HCT116 (cell line): ENCODE data around the gene COL26A1. TPM values are rescaled to one million over a fixed set of nuclear protein-coding genes. Genes with fewer than 3 reads are reported as not detected.

ENCODE experiments used
- ATAC-seq: fragments of 200-7000 bp; cut with Tn5 transposase; 2 replicates; pipeline ENCODE4 v1.9.1; 2020; ENCODE audit warnings: mild to moderate bottlenecking, moderate library complexity
- BruUV-seq: library from RNA; stranded (reverse); fragments of 400-500 nt; replicated peaks from 2 replicates; lab custom pipeline; 2021; lab: Mats Ljungman, UMichigan
- CTCF ChIA-PET: fragments of 300-600 bp; sonication (Branson Sonifier 250); formaldehyde crosslinking; loops from one replicate; lab custom pipeline; 2021; ENCODE audit warnings: antibody characterized with exemption; lab: Charles Lee
- POLR2A ChIA-PET: fragments of 300-600, 350-600 bp; sonication (Branson Sonifier 250); formaldehyde crosslinking; loops from one replicate; lab custom pipeline; 2021; ENCODE audit warnings: antibody characterized with exemption; lab: Charles Lee
- RAD21 ChIA-PET, 2 experiments: fragments of 300-600 bp; sonication (Branson Sonifier 250); formaldehyde crosslinking; loops; one replicate each; lab custom pipeline; 2023; ENCODE audit warnings: low total read pairs in 2 of 2; ENCODE audit not compliant: uncharacterized antibody in 2 of 2, unreplicated experiment in 2 of 2, low non-redundant PET in 1 of 2; lab: Charles Lee
- DNase-seq: peaks from one replicate; pipeline ENCODE4 v3.0.0-alpha.2; 2010; ENCODE audit warnings: low read depth, low spot score
- H2AFZ ChIP-seq: fragments of 200-600 bp; shearing (Covaris generic), sonication (generic); 2 replicates; pipeline ENCODE4 v1.6.1; 2017; ENCODE audit warnings: low read depth, mixed run types, mixed read lengths, antibody characterized with exemption, low read length; ENCODE audit not compliant: poor library complexity, severe bottlenecking
- H3K27ac ChIP-seq: 2 replicates; pipeline ENCODE4 v1.5.1; 2012; ENCODE audit warnings: low read depth, low read length
- H3K27me3 ChIP-seq: fragments of 200-600 bp; sonication (generic); 2 replicates; pipeline ENCODE4 v1.6.1; 2016; ENCODE audit warnings: mixed run types, low read length, mixed read lengths; ENCODE audit not compliant: insufficient read depth
- H3K36me3 ChIP-seq, 2 experiments: fragments of 200-500 bp in 1 of 2; fragments of 200-600 bp in 1 of 2; sonication (Bioruptor generic) in 1 of 2; sonication (generic) in 1 of 2; 2 replicates each; pipeline versions ENCODE4 v1.5.1 to v1.6.1; 2014 to 2016; ENCODE audit warnings: low read length in 2 of 2, inconsistent platforms in 1 of 2, mixed read lengths in 1 of 2, mixed run types in 1 of 2; ENCODE audit not compliant: insufficient read depth in 2 of 2, control insufficient read depth in 1 of 2
- H3K4me1 ChIP-seq, 2 experiments: fragments of 200-600 bp in 1 of 2; sonication (generic) in 1 of 2; 2 replicates each; pipeline versions ENCODE4 v1.5.1 to v1.6.1; 2012 to 2017; ENCODE audit warnings: low read length in 2 of 2, inconsistent platforms in 1 of 2, mild to moderate bottlenecking in 1 of 2, mixed read lengths in 1 of 2, mixed run types in 1 of 2, moderate library complexity in 1 of 2; ENCODE audit not compliant: insufficient read depth in 2 of 2, control insufficient read depth in 1 of 2
- H3K4me2 ChIP-seq: fragments of 200-600 bp; sonication (generic); 2 replicates; pipeline ENCODE4 v1.6.1; 2017; ENCODE audit warnings: mixed run types, low read length, mixed read lengths
- H3K4me3 ChIP-seq, 2 experiments: fragments of 200-600 bp in 1 of 2; sonication (generic) in 1 of 2; replicated peaks in 1 of 2; 2 replicates each; pipeline ENCODE4 v1.5.1; 2011 to 2016; ENCODE audit warnings: low read length in 2 of 2, control low read depth in 1 of 2, low read depth in 1 of 2, mild to moderate bottlenecking in 1 of 2, mixed read lengths in 1 of 2, mixed run types in 1 of 2
- H3K79me2 ChIP-seq: fragments of 200-600 bp; sonication (generic); 2 replicates; pipeline ENCODE4 v1.6.1; 2017; ENCODE audit warnings: mild to moderate bottlenecking, mixed run types, low read length, moderate library complexity, mixed read lengths; ENCODE audit not compliant: insufficient read depth
- H3K9ac ChIP-seq: fragments of 200-600 bp; sonication (generic); 2 replicates; pipeline ENCODE4 v1.6.1; 2016; ENCODE audit warnings: low read length, mixed read lengths
- H3K9me2 ChIP-seq: fragments of 200-600 bp; sonication (generic), shearing (Covaris generic); 2 replicates; pipeline ENCODE4 v1.6.1; 2017; ENCODE audit warnings: mixed run types, mild to moderate bottlenecking, moderate library complexity; ENCODE audit not compliant: insufficient read depth
- H3K9me3 ChIP-seq, 2 experiments: fragments of 200-500 bp in 1 of 2; fragments of 200-600 bp in 1 of 2; sonication (Bioruptor generic) in 1 of 2; sonication (generic) in 1 of 2; 2 replicates each; pipeline ENCODE4 v1.6.1; 2014 to 2017; ENCODE audit warnings: low read length in 2 of 2, mixed read lengths in 2 of 2, inconsistent platforms in 1 of 2, low read depth in 1 of 2, mild to moderate bottlenecking in 1 of 2, mixed run types in 1 of 2, moderate library complexity in 1 of 2; ENCODE audit not compliant: control insufficient read depth in 1 of 2, insufficient read depth in 1 of 2
- H4K20me1 ChIP-seq: fragments of 200-600 bp; sonication (generic), shearing (Covaris generic); 2 replicates; pipeline ENCODE4 v1.6.1; 2017; ENCODE audit warnings: mixed run types, mild to moderate bottlenecking, moderate library complexity; ENCODE audit not compliant: insufficient read depth
- CTCF ChIP-seq, 3 experiments: fragments of 200-600 bp in 1 of 3; sonication (generic) in 1 of 3; IDR thresholded peaks in 2 of 3; conservative IDR thresholded peaks in 1 of 3; 2 replicates each; pipeline ENCODE4 v1.5.1; 2012 to 2017; ENCODE audit warnings: low read depth in 2 of 3, low read length in 2 of 3, antibody characterized with exemption in 1 of 3, borderline replicate concordance in 1 of 3, control low read depth in 1 of 3, mild to moderate bottlenecking in 1 of 3, mixed read lengths in 1 of 3, mixed run types in 1 of 3, moderate library complexity in 1 of 3; ENCODE audit not compliant: insufficient read depth in 1 of 3
- RAD21 ChIP-seq: IDR thresholded peaks from 2 replicates; pipeline ENCODE4 v1.6.1; 2012; ENCODE audit warnings: low read depth, mild to moderate bottlenecking
- YY1 ChIP-seq: IDR thresholded peaks from 2 replicates; pipeline ENCODE4 v1.6.1; 2011; ENCODE audit warnings: low read length, low read depth, moderate library complexity, mild to moderate bottlenecking; ENCODE audit not compliant: insufficient replicate concordance; ENCODE audit errors: extremely low read depth
- intact Hi-C: fragments of 100-400 bp; cut with micrococcal nuclease; formaldehyde crosslinking; loops from 2 replicates; pipeline ENCODE4 v1.10.0; 2022
- total RNA-seq: library from RNA; stranded (reverse); gene quantifications from one replicate; pipeline ENCODE4 v1.2.1, GENCODE V29; 2021; ENCODE audit not compliant: unreplicated experiment
- TF ChIP-seq, protein P1 (sequence below): IDR thresholded peaks from 2 replicates; pipeline ENCODE4 v1.6.1; 2011; ENCODE audit warnings: mild to moderate bottlenecking, low read length, moderate library complexity; ENCODE audit not compliant: insufficient replicate concordance; ENCODE audit errors: extremely low read depth

Gene COL26A1
- total RNA-seq, 1 experiment from 2014 or later: 0.27 TPM

DNA sequence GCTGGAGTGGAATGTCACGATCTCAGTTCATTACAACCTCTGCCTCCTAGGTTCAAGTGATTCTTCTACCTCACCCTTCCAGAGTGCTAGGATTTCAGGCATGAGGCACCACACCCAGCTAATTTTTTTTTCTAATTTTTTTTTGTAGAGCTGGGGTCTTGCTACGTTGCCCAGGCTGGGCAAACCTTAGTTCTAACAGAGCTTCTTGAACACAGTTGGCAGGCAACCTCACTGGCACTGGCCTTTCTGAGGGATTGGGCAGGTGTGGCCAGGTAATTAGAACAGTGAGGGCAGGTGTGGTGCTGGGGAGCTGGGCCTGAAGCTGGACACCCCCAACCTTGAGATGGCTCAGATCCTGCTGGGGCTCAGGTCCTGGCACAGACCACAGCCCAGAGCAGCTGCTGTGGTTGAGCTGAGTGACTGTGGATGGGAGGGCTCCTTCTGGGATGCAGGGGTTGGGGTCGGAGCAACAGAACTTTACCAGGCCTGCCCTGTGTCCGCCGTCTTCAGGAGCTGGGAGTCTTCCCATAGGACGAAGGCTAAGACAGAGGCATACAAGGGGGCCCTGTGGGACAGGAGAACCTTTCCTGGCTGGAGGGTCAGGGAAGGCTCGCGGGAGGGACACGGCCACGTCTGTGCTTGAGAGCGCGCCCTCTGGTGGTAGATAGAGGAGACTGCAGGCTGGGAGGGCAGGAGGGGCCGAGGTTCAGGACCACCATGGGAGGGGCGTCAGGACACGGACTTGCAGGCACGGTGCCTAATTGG lies 48.2 kb downstream of the COL26A1 start:
- Histone ChIP-seq H3K4me3 (no peak overlapping the region), H3K9ac (no peak overlapping the region), H3K27me3 (no peaks in the 10 kb centered on the region), H3K79me2 (no peaks in the 10 kb centered on the region), H3K36me3 (no peaks in the 10 kb centered on the region), H3K9me3 (peaks cover 8 to 12% of the 10 kb centered on the region in 2 experiments; a peak in 2 of 4 replicates), H4K20me1 (no peaks in the 10 kb centered on the region), H3K4me1 (peaks cover 0 to 6% of the 10 kb centered on the region in 2 experiments; a peak in 2 of 4 replicates), H3K4me2 (peak overlapping the region; percentile 22; the same call in 1 of the 2 replicates), H3K27ac (no peak overlapping the region), H2AFZ (no peak overlapping the region), H3K9me2 (no peaks in the 10 kb centered on the region)
- DNase-seq: peak; percentile 27
- RAD21 ChIA-PET: no interaction called here
- peak; percentile 57 for TF ChIP-seq RAD21
- TF ChIP-seq YY1: peak; percentile 11
- TF ChIP-seq, protein P1, sequence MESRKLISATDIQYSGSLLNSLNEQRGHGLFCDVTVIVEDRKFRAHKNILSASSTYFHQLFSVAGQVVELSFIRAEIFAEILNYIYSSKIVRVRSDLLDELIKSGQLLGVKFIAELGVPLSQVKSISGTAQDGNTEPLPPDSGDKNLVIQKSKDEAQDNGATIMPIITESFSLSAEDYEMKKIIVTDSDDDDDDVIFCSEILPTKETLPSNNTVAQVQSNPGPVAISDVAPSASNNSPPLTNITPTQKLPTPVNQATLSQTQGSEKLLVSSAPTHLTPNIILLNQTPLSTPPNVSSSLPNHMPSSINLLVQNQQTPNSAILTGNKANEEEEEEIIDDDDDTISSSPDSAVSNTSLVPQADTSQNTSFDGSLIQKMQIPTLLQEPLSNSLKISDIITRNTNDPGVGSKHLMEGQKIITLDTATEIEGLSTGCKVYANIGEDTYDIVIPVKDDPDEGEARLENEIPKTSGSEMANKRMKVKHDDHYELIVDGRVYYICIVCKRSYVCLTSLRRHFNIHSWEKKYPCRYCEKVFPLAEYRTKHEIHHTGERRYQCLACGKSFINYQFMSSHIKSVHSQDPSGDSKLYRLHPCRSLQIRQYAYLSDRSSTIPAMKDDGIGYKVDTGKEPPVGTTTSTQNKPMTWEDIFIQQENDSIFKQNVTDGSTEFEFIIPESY: no peak
- TF ChIP-seq CTCF (IDR thresholded peaks at IDR 0.05 in 2 of 3, conservative IDR thresholded peaks at IDR 0.05 in 1 of 3; ENCODE audit: borderline replicate concordance in 1 of 3, insufficient read depth in 1 of 3, low read depth in 2 of 3, low read length in 2 of 3): peak; percentile 63 to 95 (median 94)
- CTCF ChIA-PET: interaction anchor here (0.8 to 1.8 kb wide), 6 partner anchors 8 to 36 kb away, joined by 3 to 7 read pairs (median 4); no protein-coding TSS in a partner anchor
- no TSS peak for BruUV-seq
- intact Hi-C loops: loop anchor here (2.0 kb wide), 1 partner anchor 46 kb away; no protein-coding TSS in a partner anchor
- POLR2A ChIA-PET: interaction anchor here (1.2 kb wide), 1 partner anchor 21 kb away, joined by 4 read pairs; no protein-coding TSS in a partner anchor
- peak; percentile 92 for ATAC-seq
